ENCODE measurements around the gene APOBEC3G. TPM values are rescaled to one million over a fixed set of nuclear protein-coding genes. Genes with fewer than 3 reads are reported as not detected.

The APOBEC3G gene
- total and polyA plus RNA-seq, 2 of the 4 experiments (the other 2 are of a cell fraction) = 5.3 to 7.0 TPM

GRCh38 chr22:39109361-39109760, 32.3 kb downstream of the APOBEC3G start:
- ChIA-PET POLR2A (ENCODE audit: unreplicated experiment) (no interaction called here), CTCF (interaction anchor here (0.7 to 1.7 kb wide), 2 partner anchors 67 to 240 kb away, joined by 3 read pairs; no protein-coding TSS in a partner anchor)

More at GRCh38 chr22:39109361-39109760, 32.3 kb downstream of the APOBEC3G start:
- Histone ChIP-seq H3K14ac (replicated peaks; ENCODE audit: low read depth, low read length) (no peak overlapping the region), H2AFZ (replicated peaks; ENCODE audit: low read length, poor library complexity) (no peak overlapping the region), H2BK5ac (ENCODE audit: low read depth, low read length, poor library complexity, severe bottlenecking) (no peak overlapping the region), H4K20me1 (ENCODE audit: insufficient read depth, low read length) (no peaks in the 10 kb centered on the region), H3K4me2 (ENCODE audit: low read depth, low read length) (no peak overlapping the region), H3K9ac (ENCODE audit: low read depth, low read length) (no peak overlapping the region), H3K4me3 (ENCODE audit: insufficient read depth, low read depth, low read length) (no peak overlapping the region), H3K4ac (ENCODE audit: low read depth, low read length) (no peak overlapping the region), H3K4me1 (ENCODE audit: control insufficient read depth, insufficient read depth, low read length) (no peaks in the 10 kb centered on the region), H4K91ac (ENCODE audit: insufficient read depth, low read depth, low read length) (no peak overlapping the region), H3K23ac (ENCODE audit: low read depth, low read length) (no peak overlapping the region), H3K18ac (ENCODE audit: low read depth, low read length) (no peak overlapping the region), H3K27ac (ENCODE audit: insufficient read depth, low read length) (no peak overlapping the region), H3K36me3 (ENCODE audit: control insufficient read depth, insufficient read depth, low read length) (no peaks in the 10 kb centered on the region), H2BK20ac (ENCODE audit: low read depth, low read length) (no peak overlapping the region), H2AK5ac (ENCODE audit: low read depth, low read length) (no peak overlapping the region), H3K9me1 (ENCODE audit: insufficient read depth, low read length) (no peaks in the 10 kb centered on the region), H3K27me3 (ENCODE audit: control insufficient read depth, insufficient read depth, low read length) (peaks cover 26% of the 10 kb centered on the region), H2BK15ac (ENCODE audit: low read depth, low read length) (no peak overlapping the region), H4K8ac (ENCODE audit: low read depth in 2 of 2, low read length in 2 of 2) (no peak overlapping the region), H2BK120ac (ENCODE audit: low read depth, low read length) (no peak overlapping the region), H3K56ac (ENCODE audit: extremely low read depth, insufficient read depth, low read length) (no peak overlapping the region), H4K5ac (ENCODE audit: low read depth, low read length) (no peak overlapping the region), H2AK9ac (replicated peaks; ENCODE audit: low read depth, low read length, poor library complexity) (no peak overlapping the region), H3K9me3 (ENCODE audit: control insufficient read depth, insufficient read depth, low read length) (peaks cover 3% of the 10 kb centered on the region; the same call in 1 of the 2 replicates), H3K79me1 (ENCODE audit: low read depth in 1 of 2, low read length in 2 of 2) (no peaks in the 10 kb centered on the region)
- no peak for ATAC-seq (ENCODE audit: low read depth)
- dilution Hi-C loops (cut with HindIII; ENCODE audit: low sequenced_read_pairs, unreplicated experiment) = no loop called here
- no peak for DNase-seq
- BruUV-seq (replicated peaks) = no TSS peak
- intact Hi-C loops (cut with micrococcal nuclease) = no loop called here
- WGBS, 2 experiments (ENCODE audit: extremely low coverage in 2 of 2, insufficient read length in 1 of 2) = 79% methylated on average over 4 of the region's 9 CpGs; no CpG with 5 or more reads in 1 of the 2 experiments
- TF ChIP-seq RCOR1 (IDR thresholded peaks at IDR 0.05; ENCODE audit: insufficient replicate concordance, low read length) (no peak), RAD21 (IDR thresholded peaks at IDR 0.05; ENCODE audit: low read length) (no peak), CHD1 (IDR thresholded peaks at IDR 0.05; ENCODE audit: low read depth, low read length) (no peak), SMC3 (IDR thresholded peaks at IDR 0.05; ENCODE audit: low read depth, low read length) (no peak), NFE2L2 (IDR thresholded peaks at IDR 0.05; ENCODE audit: low read depth, low read length) (no peak), MAFK (IDR thresholded peaks at IDR 0.05; ENCODE audit: low read depth, low read length) (no peak)
- TF ChIP-seq, protein P1, sequence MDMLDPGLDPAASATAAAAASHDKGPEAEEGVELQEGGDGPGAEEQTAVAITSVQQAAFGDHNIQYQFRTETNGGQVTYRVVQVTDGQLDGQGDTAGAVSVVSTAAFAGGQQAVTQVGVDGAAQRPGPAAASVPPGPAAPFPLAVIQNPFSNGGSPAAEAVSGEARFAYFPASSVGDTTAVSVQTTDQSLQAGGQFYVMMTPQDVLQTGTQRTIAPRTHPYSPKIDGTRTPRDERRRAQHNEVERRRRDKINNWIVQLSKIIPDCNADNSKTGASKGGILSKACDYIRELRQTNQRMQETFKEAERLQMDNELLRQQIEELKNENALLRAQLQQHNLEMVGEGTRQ (IDR thresholded peaks at IDR 0.05; ENCODE audit: low read depth, low read length) = no peak
- in situ Hi-C loops (cut with MboI; ENCODE audit: low sequenced_read_pairs) = loop anchor here (25.0 kb wide), 1 partner anchor 247 kb away; the partner anchor contains the start of gene CBX6
